OCI-LY7 (cell line): ENCODE results near the gene PREPL. TPM values are rescaled to one million over a fixed set of nuclear protein-coding genes. Genes with fewer than 3 reads are reported as not detected.

Experiments used
- BruUV-seq: library from RNA; stranded (reverse); fragments of 400-500 nt; replicated peaks from 2 replicates; lab custom pipeline; 2021; lab: Mats Ljungman, UMichigan
- CTCF ChIA-PET: fragments of 300-600 bp; sonication (Branson Sonifier 250); formaldehyde crosslinking; loops from one replicate; lab custom pipeline; 2022; ENCODE audit warnings: antibody characterized with exemption; ENCODE audit not compliant: unreplicated experiment; lab: Charles Lee
- POLR2A ChIA-PET: fragments of 300-600 bp; sonication (Branson Sonifier 250); formaldehyde crosslinking; loops from one replicate; lab custom pipeline; 2022; ENCODE audit warnings: antibody characterized with exemption; lab: Charles Lee
- DNase-seq: peaks from one replicate; pipeline ENCODE4 v3.0.0-alpha.2; 2015; ENCODE audit warnings: low spot score
- H2AFZ ChIP-seq: fragments of 200-600 bp; sonication (generic), shearing (Covaris generic); 2 replicates; pipeline ENCODE4 v1.6.1; 2014; ENCODE audit warnings: mild to moderate bottlenecking, antibody characterized with exemption, low read length, moderate library complexity
- H3K27ac ChIP-seq: fragments of 200-600 bp; sonication (generic); 2 replicates; pipeline ENCODE4 v1.5.1; 2014; ENCODE audit warnings: mixed run types, low read depth, mild to moderate bottlenecking, moderate library complexity, low read length, inconsistent platforms; ENCODE audit not compliant: poor library complexity, severe bottlenecking
- H3K36me3 ChIP-seq: fragments of 200-600 bp; sonication (generic); 2 replicates; pipeline ENCODE4 v1.6.1; 2014; ENCODE audit warnings: mild to moderate bottlenecking, antibody characterized with exemption, low read length, moderate library complexity, mixed read lengths; ENCODE audit not compliant: insufficient read depth
- H3K4me1 ChIP-seq: fragments of 200-600 bp; sonication (generic); 2 replicates; pipeline ENCODE4 v1.5.1; 2014; ENCODE audit warnings: mild to moderate bottlenecking, low read length; ENCODE audit not compliant: insufficient read depth, poor library complexity, severe bottlenecking
- H3K4me2 ChIP-seq: fragments of 200-600 bp; sonication (generic); 2 replicates; pipeline ENCODE4 v1.6.1; 2014; ENCODE audit warnings: mild to moderate bottlenecking, low read length
- H3K4me3 ChIP-seq: fragments of 200-600 bp; sonication (generic); 2 replicates; pipeline ENCODE4 v1.5.1; 2014; ENCODE audit warnings: mild to moderate bottlenecking, low read depth, low read length; ENCODE audit not compliant: poor library complexity, severe bottlenecking
- H3K79me2 ChIP-seq: fragments of 200-600 bp; sonication (generic); 2 replicates; pipeline ENCODE4 v1.6.1; 2016; ENCODE audit warnings: low read depth, mild to moderate bottlenecking, low read length, moderate library complexity, mixed read lengths; ENCODE audit not compliant: insufficient read depth
- H3K9me2 ChIP-seq: fragments of 200-600 bp; sonication (generic); 2 replicates; pipeline ENCODE4 v1.6.1; 2016; ENCODE audit warnings: mild to moderate bottlenecking, low read length, mixed read lengths; ENCODE audit not compliant: insufficient read depth
- H3K9me3 ChIP-seq: fragments of 200-600 bp; sonication (generic); 2 replicates; pipeline ENCODE4 v1.6.1; 2014; ENCODE audit warnings: mild to moderate bottlenecking, mixed run types, low read length, mixed read lengths
- H4K20me1 ChIP-seq: fragments of 200-600 bp; sonication (generic); 2 replicates; pipeline ENCODE4 v1.6.1; 2014; ENCODE audit warnings: mild to moderate bottlenecking, antibody characterized with exemption, low read length, moderate library complexity, mixed read lengths; ENCODE audit not compliant: insufficient read depth
- EZH2phosphoT487 ChIP-seq: fragments of 200-600 bp; sonication (generic); IDR thresholded peaks from 2 replicates; pipeline ENCODE4 v1.6.1; 2018; ENCODE audit warnings: low read depth, borderline replicate concordance, mild to moderate bottlenecking, mixed run types, antibody characterized with exemption, low read length, moderate library complexity, mixed read lengths
- intact Hi-C: fragments of 100-400 bp; cut with micrococcal nuclease; formaldehyde crosslinking; loops from one replicate; pipeline ENCODE4 v1.10.0; 2022; ENCODE audit not compliant: unreplicated experiment
- total RNA-seq, 2 experiments: library from RNA; depleted of rRNA in 1 of 2; stranded (reverse); fragments of >200 nt in 1 of 2; shearing (Covaris generic) in 1 of 2; gene quantifications; 2 replicates each; pipeline ENCODE4 v1.2.3, GENCODE V29; 2014 to 2022
- TF ChIP-seq, protein P1 (sequence below): fragments of 200-600 bp; sonication (generic); conservative IDR thresholded peaks from 2 replicates; pipeline ENCODE4 v1.5.1; 2014; ENCODE audit warnings: mild to moderate bottlenecking, antibody characterized with exemption, low read length, moderate library complexity, mixed read lengths

PREPL gene
- total RNA-seq, 2 experiments from 2014 or later: 27.5 to 40.6 TPM

DNA sequence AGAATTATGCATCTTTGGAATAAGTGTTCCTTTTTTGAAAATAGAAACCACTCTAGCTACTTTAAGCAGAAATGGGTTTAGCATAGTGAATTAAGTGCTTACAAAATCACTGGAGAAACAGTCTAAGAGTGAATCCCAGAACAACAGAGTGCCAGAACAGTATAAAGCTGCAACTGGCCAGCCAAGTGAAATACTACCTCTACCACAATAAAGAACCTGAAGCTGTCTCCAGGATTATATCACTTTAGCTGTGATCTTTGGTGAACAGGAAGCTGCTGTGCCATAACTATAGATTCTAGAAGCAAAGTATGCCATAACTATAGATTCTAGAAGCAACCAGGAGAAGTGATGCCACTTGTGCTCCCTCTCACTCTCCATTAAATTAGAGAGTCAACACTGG lies 8.1 kb upstream of the PREPL start:
- no peak overlapping the region for H3K4me2 ChIP-seq
- no peaks in the 10 kb centered on the region for H3K9me3 ChIP-seq
- H2AFZ ChIP-seq: no peak overlapping the region
- ChIA-PET CTCF (no interaction called here), POLR2A (interaction anchor here (0.6 kb wide), 1 partner anchor 387 kb away, joined by 3 read pairs; no protein-coding TSS in a partner anchor)
- H3K36me3 ChIP-seq: peaks cover 4% of the 10 kb centered on the region; the same call in 1 of the 2 replicates
- peaks cover 15% of the 10 kb centered on the region; the same call in 1 of the 2 replicates for H3K79me2 ChIP-seq
- H3K4me3 ChIP-seq: no peak overlapping the region
- no peaks in the 10 kb centered on the region for H3K9me2 ChIP-seq
- 0 out of 2 replicates have a peak, but pooled peaks cover 6% of the 10 kb centered on the region for H4K20me1 ChIP-seq
- no peak for DNase-seq
- TF ChIP-seq, protein P1, sequence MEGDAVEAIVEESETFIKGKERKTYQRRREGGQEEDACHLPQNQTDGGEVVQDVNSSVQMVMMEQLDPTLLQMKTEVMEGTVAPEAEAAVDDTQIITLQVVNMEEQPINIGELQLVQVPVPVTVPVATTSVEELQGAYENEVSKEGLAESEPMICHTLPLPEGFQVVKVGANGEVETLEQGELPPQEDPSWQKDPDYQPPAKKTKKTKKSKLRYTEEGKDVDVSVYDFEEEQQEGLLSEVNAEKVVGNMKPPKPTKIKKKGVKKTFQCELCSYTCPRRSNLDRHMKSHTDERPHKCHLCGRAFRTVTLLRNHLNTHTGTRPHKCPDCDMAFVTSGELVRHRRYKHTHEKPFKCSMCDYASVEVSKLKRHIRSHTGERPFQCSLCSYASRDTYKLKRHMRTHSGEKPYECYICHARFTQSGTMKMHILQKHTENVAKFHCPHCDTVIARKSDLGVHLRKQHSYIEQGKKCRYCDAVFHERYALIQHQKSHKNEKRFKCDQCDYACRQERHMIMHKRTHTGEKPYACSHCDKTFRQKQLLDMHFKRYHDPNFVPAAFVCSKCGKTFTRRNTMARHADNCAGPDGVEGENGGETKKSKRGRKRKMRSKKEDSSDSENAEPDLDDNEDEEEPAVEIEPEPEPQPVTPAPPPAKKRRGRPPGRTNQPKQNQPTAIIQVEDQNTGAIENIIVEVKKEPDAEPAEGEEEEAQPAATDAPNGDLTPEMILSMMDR: no peak
- TF ChIP-seq EZH2phosphoT487: no peak
- BruUV-seq: no TSS peak
- no peak overlapping the region for H3K27ac ChIP-seq
- intact Hi-C loops: no loop called here
- H3K4me1 ChIP-seq: no peaks in the 10 kb centered on the region

DNA sequence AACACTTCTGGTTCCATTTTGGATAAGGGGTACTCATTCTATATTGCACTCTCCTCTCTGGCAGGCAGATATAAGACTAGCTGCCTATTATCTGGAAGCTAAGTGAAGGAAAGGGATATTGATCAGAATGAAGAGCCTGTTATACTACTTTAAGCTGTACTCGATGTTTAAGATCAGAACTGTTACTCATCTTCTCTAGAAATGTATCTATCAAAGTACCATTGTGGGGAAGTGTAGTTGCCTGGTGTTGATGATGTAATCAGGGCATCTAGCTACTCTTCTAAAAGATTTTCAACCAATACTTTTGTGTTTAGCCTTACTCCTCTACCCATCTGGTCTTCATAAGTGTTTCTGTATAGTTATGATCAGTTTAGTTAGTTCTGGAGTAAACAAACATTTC lies 6.3 kb upstream of the PREPL start:
- POLR2A ChIA-PET: interaction anchor here (0.5 to 0.6 kb wide), 2 partner anchors 11 to 17 kb away, joined by 3 read pairs; no protein-coding TSS in a partner anchor
- CTCF ChIA-PET: no interaction called here
- Histone ChIP-seq H2AFZ (no peak overlapping the region), H4K20me1 (0 out of 2 replicates have a peak, but pooled peaks cover 8% of the 10 kb centered on the region), H3K4me2 (no peak overlapping the region), H3K27ac (no peak overlapping the region), H3K4me3 (no peak overlapping the region), H3K79me2 (peaks cover 29% of the 10 kb centered on the region; the same call in 1 of the 2 replicates), H3K9me3 (no peaks in the 10 kb centered on the region), H3K36me3 (peaks cover under 1% of the 10 kb centered on the region; the same call in 1 of the 2 replicates), H3K9me2 (no peaks in the 10 kb centered on the region), H3K4me1 (peaks cover 3% of the 10 kb centered on the region)
- no peak for DNase-seq
- intact Hi-C loops: no loop called here
- no TSS peak for BruUV-seq
- no peak for TF ChIP-seq EZH2phosphoT487
- TF ChIP-seq, protein P1: no peak

DNA sequence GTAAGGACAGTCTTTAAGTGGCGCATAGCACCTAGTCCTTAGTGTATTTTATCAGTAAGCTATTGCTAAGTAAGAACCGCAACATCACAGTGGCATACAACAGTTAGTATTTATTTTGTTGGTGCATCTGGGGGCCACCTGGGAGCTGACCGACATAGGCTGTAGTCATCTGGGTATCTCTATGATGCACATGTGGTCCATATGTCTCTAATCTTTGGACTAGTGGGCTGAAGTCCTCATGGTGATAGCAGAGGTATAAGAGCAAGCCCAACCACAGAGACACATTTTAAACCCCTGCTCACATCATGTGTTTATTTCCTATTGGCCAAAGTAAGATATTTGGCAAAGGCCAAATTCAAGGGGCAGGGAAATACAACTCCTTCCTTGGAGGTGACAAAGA lies 3.3 kb upstream of the PREPL start:
- H3K27ac ChIP-seq: no peak overlapping the region
- H4K20me1 ChIP-seq: 0 out of 2 replicates have a peak, but pooled peaks cover 8% of the 10 kb centered on the region
- DNase-seq: no peak
- H3K36me3 ChIP-seq: no peaks in the 10 kb centered on the region
- intact Hi-C loops: no loop called here
- CTCF ChIA-PET: no interaction called here
- H3K4me2 ChIP-seq: no peak overlapping the region
- H3K4me3 ChIP-seq: no peak overlapping the region
- peaks cover 43% of the 10 kb centered on the region; the same call in 1 of the 2 replicates for H3K79me2 ChIP-seq
- peaks cover 13% of the 10 kb centered on the region for H3K4me1 ChIP-seq
- no peak for TF ChIP-seq EZH2phosphoT487
- TF ChIP-seq, protein P1: no peak
- no peaks in the 10 kb centered on the region for H3K9me2 ChIP-seq
- no TSS peak for BruUV-seq
- no peaks in the 10 kb centered on the region for H3K9me3 ChIP-seq
- POLR2A ChIA-PET: interaction anchor here (0.5 kb wide), 1 partner anchor 256 kb away, joined by 3 read pairs; no protein-coding TSS in a partner anchor
- H2AFZ ChIP-seq: no peak overlapping the region
